C4-2B (cell line): Measurements from ENCODE around the gene CARD8.

Source experiments
- CTCF ChIP-seq: fragments of 450-650 bp; conservative IDR thresholded peaks from 2 replicates; pipeline ENCODE4 v1.5.1; 2017; ENCODE audit warnings: mild to moderate bottlenecking
- ZFX ChIP-seq: fragments of 450-650 bp; IDR thresholded peaks from 2 replicates; pipeline ENCODE4 v1.6.1; 2017

- no peak for TF ChIP-seq CTCF
- TF ChIP-seq ZFX = no peak
These were observed 37.1 kb upstream of the CARD8 start for GRCh38 chr19:48292798-48293197.
